ENCODE results near the gene FCRL2.

DNA sequence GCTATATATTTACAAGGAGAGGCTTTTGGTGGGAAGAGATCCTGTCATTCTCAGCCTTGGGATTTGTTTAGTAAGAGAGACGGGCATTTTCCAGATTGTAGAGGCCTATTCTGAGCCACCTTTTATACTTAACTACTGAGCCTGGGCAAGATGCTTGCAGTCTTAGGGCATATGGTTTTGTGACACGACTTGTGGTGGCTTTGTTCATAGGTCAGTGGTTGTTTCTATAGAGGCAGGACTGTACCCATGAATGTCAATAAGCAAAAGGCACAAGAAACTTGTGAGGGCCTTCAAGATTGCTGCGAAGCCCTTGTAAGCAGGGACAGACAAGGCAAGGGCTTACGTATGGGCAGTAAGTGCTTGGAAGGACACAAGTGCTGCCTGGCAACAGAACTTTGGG lies 73.0 kb downstream of the FCRL2 start:
- TF ChIP-seq POLR2A (IDR thresholded peaks at IDR 0.05; ENCODE audit: low read length) (no peak), GATA1 (IDR thresholded peaks at IDR 0.05; ENCODE audit: low read depth, low read length) (no peak)
